GM23338 (cell line): ENCODE measurements around the gene GCFC2.

Source experiments
- CREB1 ChIP-seq: fragments of 250-450 bp; sonication (Bioruptor Pico); IDR thresholded peaks from 2 replicates; pipeline ENCODE4 v1.5.0; 2020; ENCODE audit warnings: low read depth, mild to moderate bottlenecking, moderate library complexity
- CTCF ChIP-seq, 2 experiments: fragments of 200-600 bp in 1 of 2; sonication (generic) in 1 of 2; conservative IDR thresholded peaks; 2 replicates each; pipeline versions ENCODE4 v1.5.1 to v1.6.1; 2016 to 2017; ENCODE audit warnings: antibody characterized with exemption in 2 of 2, low read depth in 2 of 2, mild to moderate bottlenecking in 2 of 2, moderate library complexity in 1 of 2
- EZH2 ChIP-seq: fragments of 200-600 bp; sonication (generic); IDR thresholded peaks from one replicate; pipeline ENCODE4 v1.8.0; 2017; ENCODE audit warnings: antibody characterized with exemption, mild to moderate bottlenecking, low read depth; ENCODE audit not compliant: unreplicated experiment
- EZH2phosphoT487 ChIP-seq: fragments of 200-600 bp; sonication (generic); IDR thresholded peaks from one replicate; pipeline ENCODE4 v1.8.1; 2018; ENCODE audit warnings: antibody characterized with exemption; ENCODE audit not compliant: unreplicated experiment
- JUNB ChIP-seq: IDR thresholded peaks from one replicate; pipeline ENCODE4 v1.6.1; 2016; ENCODE audit warnings: antibody characterized with exemption; ENCODE audit not compliant: unreplicated experiment
- POLR2AphosphoS5 ChIP-seq: IDR thresholded peaks from 2 replicates; pipeline ENCODE4 v1.6.1; 2016; ENCODE audit warnings: antibody characterized with exemption, low read depth
- ZNF114 ChIP-seq: fragments of 250-450 bp; sonication (Bioruptor Pico); IDR thresholded peaks from 2 replicates; pipeline ENCODE4 v1.5.0; 2020; ENCODE audit warnings: mild to moderate bottlenecking, moderate library complexity
- ZNF331 ChIP-seq: fragments of 250-450 bp; sonication (Bioruptor Pico); IDR thresholded peaks from 2 replicates; pipeline ENCODE4 v1.5.0; 2020; ENCODE audit warnings: low read depth, mild to moderate bottlenecking, moderate library complexity
- TF ChIP-seq, protein P1 (sequence below): IDR thresholded peaks from 2 replicates; pipeline ENCODE4 v1.6.1; 2016; ENCODE audit warnings: antibody characterized with exemption
- TF ChIP-seq, protein P2 (sequence below): IDR thresholded peaks from one replicate; pipeline ENCODE4 v1.6.1; 2018; ENCODE audit warnings: antibody characterized with exemption; ENCODE audit not compliant: unreplicated experiment

- peak; percentile 98 for TF ChIP-seq CTCF (conservative IDR thresholded peaks at IDR 0.05; ENCODE audit: low read depth in 2 of 2)
- no peak for TF ChIP-seq POLR2AphosphoS5
- TF ChIP-seq, protein P1, sequence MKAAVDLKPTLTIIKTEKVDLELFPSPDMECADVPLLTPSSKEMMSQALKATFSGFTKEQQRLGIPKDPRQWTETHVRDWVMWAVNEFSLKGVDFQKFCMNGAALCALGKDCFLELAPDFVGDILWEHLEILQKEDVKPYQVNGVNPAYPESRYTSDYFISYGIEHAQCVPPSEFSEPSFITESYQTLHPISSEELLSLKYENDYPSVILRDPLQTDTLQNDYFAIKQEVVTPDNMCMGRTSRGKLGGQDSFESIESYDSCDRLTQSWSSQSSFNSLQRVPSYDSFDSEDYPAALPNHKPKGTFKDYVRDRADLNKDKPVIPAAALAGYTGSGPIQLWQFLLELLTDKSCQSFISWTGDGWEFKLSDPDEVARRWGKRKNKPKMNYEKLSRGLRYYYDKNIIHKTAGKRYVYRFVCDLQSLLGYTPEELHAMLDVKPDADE = no peak
- no peak for TF ChIP-seq EZH2phosphoT487
- TF ChIP-seq EZH2 = no peak
- no peak for TF ChIP-seq ZNF331 (CRISPR knock-in tag)
- 0 out of 2 replicates have a peak, but pooled peaks have one; percentile 9 for TF ChIP-seq CREB1 (CRISPR knock-in tag)
- TF ChIP-seq, protein P2, sequence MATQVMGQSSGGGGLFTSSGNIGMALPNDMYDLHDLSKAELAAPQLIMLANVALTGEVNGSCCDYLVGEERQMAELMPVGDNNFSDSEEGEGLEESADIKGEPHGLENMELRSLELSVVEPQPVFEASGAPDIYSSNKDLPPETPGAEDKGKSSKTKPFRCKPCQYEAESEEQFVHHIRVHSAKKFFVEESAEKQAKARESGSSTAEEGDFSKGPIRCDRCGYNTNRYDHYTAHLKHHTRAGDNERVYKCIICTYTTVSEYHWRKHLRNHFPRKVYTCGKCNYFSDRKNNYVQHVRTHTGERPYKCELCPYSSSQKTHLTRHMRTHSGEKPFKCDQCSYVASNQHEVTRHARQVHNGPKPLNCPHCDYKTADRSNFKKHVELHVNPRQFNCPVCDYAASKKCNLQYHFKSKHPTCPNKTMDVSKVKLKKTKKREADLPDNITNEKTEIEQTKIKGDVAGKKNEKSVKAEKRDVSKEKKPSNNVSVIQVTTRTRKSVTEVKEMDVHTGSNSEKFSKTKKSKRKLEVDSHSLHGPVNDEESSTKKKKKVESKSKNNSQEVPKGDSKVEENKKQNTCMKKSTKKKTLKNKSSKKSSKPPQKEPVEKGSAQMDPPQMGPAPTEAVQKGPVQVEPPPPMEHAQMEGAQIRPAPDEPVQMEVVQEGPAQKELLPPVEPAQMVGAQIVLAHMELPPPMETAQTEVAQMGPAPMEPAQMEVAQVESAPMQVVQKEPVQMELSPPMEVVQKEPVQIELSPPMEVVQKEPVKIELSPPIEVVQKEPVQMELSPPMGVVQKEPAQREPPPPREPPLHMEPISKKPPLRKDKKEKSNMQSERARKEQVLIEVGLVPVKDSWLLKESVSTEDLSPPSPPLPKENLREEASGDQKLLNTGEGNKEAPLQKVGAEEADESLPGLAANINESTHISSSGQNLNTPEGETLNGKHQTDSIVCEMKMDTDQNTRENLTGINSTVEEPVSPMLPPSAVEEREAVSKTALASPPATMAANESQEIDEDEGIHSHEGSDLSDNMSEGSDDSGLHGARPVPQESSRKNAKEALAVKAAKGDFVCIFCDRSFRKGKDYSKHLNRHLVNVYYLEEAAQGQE = no peak
- no peak for TF ChIP-seq ZNF114 (CRISPR knock-in tag)
- no peak for TF ChIP-seq JUNB
Observed at GRCh38 chr2:75640621-75641121, 70.0 kb downstream of the GCFC2 start.
